Lung (tissue), 12 donors: ENCODE results near the gene KIF26B. TPM values are rescaled to one million over a fixed set of nuclear protein-coding genes. Genes with fewer than 3 reads are reported as not detected.

Experiments
- ATAC-seq: fragments of 200-7000 bp; cut with Tn5 transposase; one replicate; pipeline ENCODE4 v1.9.1; 2020; ENCODE audit warnings: moderate number of reproducible peaks; ENCODE audit not compliant: insufficient read depth, low FRiP score
- DNase-seq, 3 donors: peaks; one replicate each; pipeline ENCODE4 v3.0.0-alpha.2; 2013 to 2017
- H3K27ac ChIP-seq, 2 donors: one replicate each; pipeline ENCODE4 v1.5.1; 2013; ENCODE audit warnings: mild to moderate bottlenecking in 2 of 2, moderate library complexity in 2 of 2, control low read depth in 1 of 2, inconsistent platforms in 1 of 2, low read depth in 1 of 2, low read length in 1 of 2
- H3K27me3 ChIP-seq, 3 donors: one replicate each; pipeline ENCODE4 v1.5.1; 2013; ENCODE audit warnings: low read length in 2 of 3; ENCODE audit not compliant: control insufficient read depth in 3 of 3, insufficient read depth in 3 of 3
- H3K36me3 ChIP-seq, 4 donors: one replicate each; pipeline ENCODE4 v1.5.1; 2013; ENCODE audit warnings: low read length in 4 of 4, mild to moderate bottlenecking in 1 of 4, moderate library complexity in 1 of 4; ENCODE audit not compliant: control insufficient read depth in 4 of 4, insufficient read depth in 4 of 4
- H3K4me1 ChIP-seq, 5 donors: one replicate each; pipeline ENCODE4 v1.5.1; 2013; ENCODE audit warnings: low read length in 5 of 5, mild to moderate bottlenecking in 2 of 5, moderate library complexity in 1 of 5; ENCODE audit not compliant: control insufficient read depth in 5 of 5, insufficient read depth in 5 of 5
- H3K4me3 ChIP-seq: one replicate; pipeline ENCODE4 v1.5.1; 2013; ENCODE audit warnings: mild to moderate bottlenecking, control low read depth, moderate library complexity
- H3K9ac ChIP-seq, 2 donors: one replicate each; pipeline ENCODE4 v1.5.1; 2013; ENCODE audit warnings: low read length in 2 of 2, control low read depth in 1 of 2; ENCODE audit not compliant: insufficient read depth in 1 of 2
- H3K9me3 ChIP-seq, 4 donors: one replicate each; pipeline ENCODE4 v1.5.1; 2013; ENCODE audit warnings: low read length in 3 of 4, mild to moderate bottlenecking in 1 of 4, moderate library complexity in 1 of 4; ENCODE audit not compliant: control insufficient read depth in 4 of 4, insufficient read depth in 3 of 4
- CTCF ChIP-seq: IDR thresholded peaks from 2 replicates; pipeline ENCODE4 v1.5.1; 2012; ENCODE audit warnings: mild to moderate bottlenecking; ENCODE audit errors: control extremely low read depth, extremely low read depth
- WGBS, 2 donors: extraction: QIAGEN DNeasy Blood & Tissue Kit; methylation state at CpG; one replicate each; pipeline ENCODE4 v1.1.7; 2013; 5-methylcytosine and 5-hydroxymethylcytosine counted together
- polyA plus RNA-seq, 2 donors: library from polyadenylated mRNA; stranded (reverse); fragments of 200-250 nt; gene quantifications; one replicate each; pipeline ENCODE4 v1.2.1, GENCODE V29; 2013
- total RNA-seq, 2 donors: library from RNA; depleted of rRNA in 1 of 2; stranded (reverse); fragments of >200 nt in 1 of 2; gene quantifications; one replicate each; pipeline ENCODE4 v1.2.1, GENCODE V29; 2014 to 2021
- donor health status: control.
- donor health status: control.
- donor health status: Bipolar disorder and iron deficiency.
- donor health status: healthy.
- donor health status: DM: yes; HTN: yes; CAD: no.

Gene KIF26B
- total and polyA plus RNA-seq, 4 donors, result 0.61 to 6.7 (median 2.2) TPM

GRCh38 chr1:245576323-245576722 is 421.5 kb downstream of the KIF26B start:
- Histone ChIP-seq H3K4me3 (no peak overlapping the region), H3K27ac (no peak overlapping the region), H3K36me3 (no peaks in the 10 kb centered on the region), H3K4me1 (peaks cover 0 to 13% (median 0%) of the 10 kb centered on the region in 5 donors), H3K9me3 (peaks cover 0 to 6% (median 0%) of the 10 kb centered on the region in 4 donors), H3K27me3 (no peaks in the 10 kb centered on the region), H3K9ac (no peak overlapping the region)
- 78 to 96% methylated on average over 4 of the region's 4 CpGs for WGBS, 2 donors
- no peak for ATAC-seq
- TF ChIP-seq CTCF, result no peak
- DNase-seq, result no peak

- ATAC-seq, result no peak
- no peaks in the 10 kb centered on the region for H3K36me3 ChIP-seq
- no peak overlapping the region for H3K4me3 ChIP-seq
- TF ChIP-seq CTCF, result no peak
- WGBS, 2 donors, result 95 to 96% methylated on average over 34 of the region's 34 CpGs
- H3K27me3 ChIP-seq, result no peaks in the 10 kb centered on the region
- H3K9me3 ChIP-seq, result peaks cover 0 to 3% (median 0%) of the 10 kb centered on the region in 4 donors
- peaks cover 0 to 13% (median 0%) of the 10 kb centered on the region in 5 donors for H3K4me1 ChIP-seq
- H3K9ac ChIP-seq, result no peak overlapping the region
- no peak overlapping the region for H3K27ac ChIP-seq
- DNase-seq, result no peak
Observed at GRCh38 chr1:245577191-245578157, 422.7 kb downstream of the KIF26B start.

- 82 to 86% methylated on average over 3 of the region's 3 CpGs for WGBS, 2 donors
- no peak for ATAC-seq
- H3K4me3 ChIP-seq, result no peak overlapping the region
Observed at GRCh38 chr1:245578308-245578707, 423.5 kb downstream of the KIF26B start.

More at GRCh38 chr1:245578308-245578707, 423.5 kb downstream of the KIF26B start:
- Histone ChIP-seq H3K27ac (no peak overlapping the region), H3K4me1 (peaks cover 0 to 16% (median 0%) of the 10 kb centered on the region in 5 donors), H3K36me3 (no peaks in the 10 kb centered on the region), H3K27me3 (no peaks in the 10 kb centered on the region), H3K9me3 (peaks cover 0 to 3% (median 0%) of the 10 kb centered on the region in 4 donors), H3K9ac (no peak overlapping the region)
- TF ChIP-seq CTCF, result no peak
- peak in 1 of 3 donors; percentile 32 for DNase-seq
